GM11168 (cell line): ENCODE measurements around the gene PLCL2.
"Not testable (repeated sequence)": the region's sequence is repeated elsewhere in the genome, so short reads cannot be mapped to it uniquely, and the experiment has no call there.

Experiments used
- in situ Hi-C: fragments of 300-500 bp; cut with MboI; formaldehyde crosslinking; loops from one replicate; pipeline ENCODE4 v1.12.0; 2022; ENCODE audit warnings: low sequenced_read_pairs; ENCODE audit not compliant: unreplicated experiment

Gene PLCL2

DNA sequence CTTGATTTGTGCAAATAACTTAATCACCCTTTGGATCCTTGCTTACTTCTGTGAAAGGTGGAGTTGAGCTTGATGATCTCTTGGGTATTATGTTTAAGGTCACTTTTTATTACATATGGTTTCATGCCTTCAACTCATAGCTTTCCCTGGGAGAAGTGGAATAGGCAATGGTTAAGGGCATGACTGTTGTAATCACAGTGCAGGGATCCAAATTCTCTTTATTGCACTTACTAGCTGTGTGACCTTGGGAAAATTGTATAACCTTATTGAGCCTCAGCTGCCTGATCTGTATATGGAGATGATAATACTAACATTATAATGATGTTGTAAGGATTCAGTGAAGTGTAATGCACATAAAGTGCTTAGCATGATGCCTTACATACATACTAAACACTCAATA, 59.1 kb downstream of the PLCL2 start:
- in situ Hi-C loops, result no loop called here

GRCh38 chr3:16944356-16944755, 59.6 kb downstream of the PLCL2 start:
- in situ Hi-C loops, result no loop called here

DNA sequence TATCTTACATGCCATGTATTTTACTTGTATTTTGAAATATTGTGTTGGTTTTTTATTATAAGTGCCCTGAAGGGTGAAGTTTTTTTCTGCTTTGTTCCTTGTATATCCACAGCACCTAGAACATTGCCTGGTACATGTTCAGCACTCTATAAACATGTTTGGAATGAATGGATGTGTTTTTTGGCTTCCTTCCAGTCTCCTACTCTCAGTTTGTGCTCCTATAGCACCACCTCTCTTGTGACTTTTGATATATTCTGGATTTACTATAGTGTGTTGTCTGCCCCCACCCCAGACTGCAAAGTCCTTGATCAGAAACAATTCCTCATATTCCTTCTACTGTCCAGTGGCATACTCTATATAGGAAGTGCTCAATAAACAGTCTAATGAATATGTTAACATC, 60.6 kb downstream of the PLCL2 start:
- in situ Hi-C loops, result no loop called here

- in situ Hi-C loops, result no loop called here
Observed at GRCh38 chr3:16950282-16950681, 65.5 kb downstream of the PLCL2 start.

GRCh38 chr3:16950845-16951244, 66.1 kb downstream of the PLCL2 start:
- in situ Hi-C loops, result no loop called here

GRCh38 chr3:16957852-16958251, 73.1 kb downstream of the PLCL2 start:
- in situ Hi-C loops, result not testable (repeated sequence)

DNA sequence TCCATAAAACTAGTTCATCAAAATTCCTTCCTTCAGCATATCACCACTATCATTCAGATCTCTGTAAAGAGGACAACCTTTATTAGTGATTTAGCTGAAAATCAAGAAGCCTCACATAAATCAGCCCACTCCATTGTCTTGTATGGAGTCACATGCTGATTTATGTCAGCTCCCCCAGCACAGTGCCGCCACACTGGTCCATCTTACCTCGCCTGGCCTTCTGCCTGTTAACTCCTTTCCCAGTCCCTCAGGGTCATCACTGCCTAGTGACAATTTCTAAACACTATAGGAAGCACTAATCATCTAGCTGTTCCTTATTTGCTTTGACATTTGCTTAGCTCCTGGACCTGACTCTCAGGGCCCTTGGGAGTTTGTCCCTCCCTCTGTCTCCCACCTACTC, 75.4 kb downstream of the PLCL2 start:
- in situ Hi-C loops, result no loop called here

- in situ Hi-C loops, result no loop called here
Observed at GRCh38 chr3:16961621-16962205, 77.0 kb downstream of the PLCL2 start.

DNA sequence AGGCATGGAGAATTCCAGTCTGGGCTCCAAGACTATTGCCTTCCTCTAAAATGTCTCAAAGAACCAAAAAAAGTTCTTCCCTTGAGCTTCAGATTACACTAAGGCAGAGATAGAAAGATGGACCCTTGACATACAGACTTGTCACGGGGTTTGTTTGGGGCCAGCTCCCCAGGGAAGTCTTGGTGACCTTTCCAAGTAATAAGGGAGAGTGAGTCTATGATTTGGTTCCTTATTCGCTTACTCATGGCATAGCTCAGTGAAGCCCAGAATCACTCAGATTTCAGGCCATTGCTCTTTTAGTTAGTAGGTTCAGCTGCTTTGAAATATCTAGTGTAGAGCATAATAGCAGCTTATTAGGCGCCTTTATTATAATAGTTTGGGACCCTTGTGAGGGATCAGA, 90.3 kb downstream of the PLCL2 start:
- in situ Hi-C loops, result no loop called here

- in situ Hi-C loops, result no loop called here
Observed at GRCh38 chr3:16978234-16978920, 93.6 kb downstream of the PLCL2 start.

DNA sequence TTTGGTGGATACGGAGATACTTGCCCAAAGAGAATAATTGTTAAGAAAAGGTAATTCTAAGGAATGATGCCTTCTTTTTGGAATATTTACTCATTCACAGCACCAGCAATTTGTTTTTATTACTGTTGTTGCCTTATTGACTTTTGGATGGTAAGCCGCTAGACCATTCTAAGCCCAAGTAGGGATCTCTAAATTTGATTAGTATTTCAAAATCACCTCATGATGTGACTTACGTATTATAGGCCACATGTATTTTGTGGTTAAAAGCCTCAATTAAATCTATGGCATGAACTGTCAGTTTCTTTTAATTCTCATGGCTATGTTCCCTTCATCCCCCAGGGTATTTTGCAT, 94.1 kb downstream of the PLCL2 start:
- in situ Hi-C loops, result no loop called here

DNA sequence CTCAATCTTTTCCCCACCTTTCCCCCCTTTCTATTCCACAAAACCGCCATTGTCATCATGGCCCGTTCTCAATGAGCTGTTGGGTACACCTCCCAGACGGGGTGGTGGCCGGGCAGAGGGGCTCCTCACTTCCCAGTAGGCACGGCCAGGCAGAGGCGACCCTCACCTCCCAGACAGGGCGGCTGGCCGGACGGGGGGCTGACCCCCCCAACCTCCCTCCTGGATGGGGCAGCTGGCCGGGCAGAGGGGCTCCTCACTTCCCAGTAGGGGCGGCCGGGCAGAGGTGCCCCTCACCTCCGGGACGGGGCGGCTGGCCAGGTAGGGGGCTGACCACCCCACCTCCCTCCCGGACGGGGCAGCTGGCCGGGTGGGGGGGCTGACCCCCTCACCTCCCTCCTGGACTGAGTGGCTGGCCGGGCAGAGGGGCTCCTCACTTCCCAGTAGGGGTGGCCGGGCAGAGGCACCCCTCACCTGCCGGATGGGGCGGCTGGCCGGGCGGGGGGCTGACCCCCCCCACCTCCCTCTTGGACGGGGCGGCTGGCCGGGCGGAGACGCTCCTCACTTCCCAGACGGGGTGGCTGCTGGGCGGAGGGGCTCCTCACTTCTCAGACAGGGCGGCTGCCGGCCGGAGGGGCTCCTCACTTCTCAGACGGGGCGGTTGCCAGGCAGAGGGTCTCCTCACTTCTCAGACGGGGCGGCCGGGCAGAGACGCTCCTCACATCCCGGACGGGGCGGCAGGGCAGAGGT, 95.2 kb downstream of the PLCL2 start:
- in situ Hi-C loops, result not testable (repeated sequence)

- in situ Hi-C loops, result not testable (repeated sequence)
Observed at GRCh38 chr3:16980526-16980925, 95.8 kb downstream of the PLCL2 start.

GRCh38 chr3:16982460-16982859, 97.7 kb downstream of the PLCL2 start:
- in situ Hi-C loops, result no loop called here

- in situ Hi-C loops, result no loop called here
Observed at GRCh38 chr3:16985608-16986007, 100.9 kb downstream of the PLCL2 start.

GRCh38 chr3:16987141-16987540, 102.4 kb downstream of the PLCL2 start:
- in situ Hi-C loops, result no loop called here

DNA sequence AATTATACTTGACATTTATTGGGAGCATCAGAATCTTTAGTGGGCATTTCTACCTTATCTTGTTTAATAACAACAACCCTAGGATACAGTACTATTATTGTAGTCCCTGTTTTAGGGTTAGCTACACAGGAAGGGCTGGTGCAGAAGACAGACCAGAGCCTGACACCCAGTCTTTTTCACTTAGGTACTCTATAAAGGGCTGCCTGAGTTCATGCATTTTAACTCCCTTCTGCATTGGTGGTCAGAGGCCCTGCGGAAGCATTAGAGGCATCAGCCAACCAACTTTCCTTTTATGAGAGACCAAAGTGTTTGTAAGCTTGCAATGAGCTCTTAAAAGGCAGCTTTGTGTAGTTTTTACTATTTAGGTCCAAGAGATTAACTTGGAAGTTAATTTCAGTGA, 105.4 kb downstream of the PLCL2 start:
- in situ Hi-C loops, result no loop called here

DNA sequence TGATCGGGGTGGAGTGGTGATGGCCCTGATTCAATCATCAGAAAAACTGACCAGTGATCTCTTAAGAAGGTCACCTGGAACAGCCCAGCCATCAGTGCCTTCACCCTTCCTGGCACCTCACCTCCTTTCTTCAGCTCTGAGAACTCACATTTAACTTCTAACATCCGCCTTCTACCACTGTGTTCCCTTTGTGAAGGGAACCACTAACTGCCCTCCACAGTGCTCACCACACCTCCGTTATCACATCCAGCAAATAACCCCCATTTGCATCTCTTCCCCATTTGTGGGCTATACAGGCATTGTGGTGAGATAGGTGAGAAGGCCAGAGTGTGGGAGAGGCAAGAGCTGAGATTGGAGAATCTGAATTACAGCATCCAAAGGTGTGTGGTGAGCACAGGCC, 107.4 kb downstream of the PLCL2 start:
- in situ Hi-C loops, result no loop called here

- in situ Hi-C loops, result no loop called here
Observed at GRCh38 chr3:16993227-16993626, 108.5 kb downstream of the PLCL2 start.

DNA sequence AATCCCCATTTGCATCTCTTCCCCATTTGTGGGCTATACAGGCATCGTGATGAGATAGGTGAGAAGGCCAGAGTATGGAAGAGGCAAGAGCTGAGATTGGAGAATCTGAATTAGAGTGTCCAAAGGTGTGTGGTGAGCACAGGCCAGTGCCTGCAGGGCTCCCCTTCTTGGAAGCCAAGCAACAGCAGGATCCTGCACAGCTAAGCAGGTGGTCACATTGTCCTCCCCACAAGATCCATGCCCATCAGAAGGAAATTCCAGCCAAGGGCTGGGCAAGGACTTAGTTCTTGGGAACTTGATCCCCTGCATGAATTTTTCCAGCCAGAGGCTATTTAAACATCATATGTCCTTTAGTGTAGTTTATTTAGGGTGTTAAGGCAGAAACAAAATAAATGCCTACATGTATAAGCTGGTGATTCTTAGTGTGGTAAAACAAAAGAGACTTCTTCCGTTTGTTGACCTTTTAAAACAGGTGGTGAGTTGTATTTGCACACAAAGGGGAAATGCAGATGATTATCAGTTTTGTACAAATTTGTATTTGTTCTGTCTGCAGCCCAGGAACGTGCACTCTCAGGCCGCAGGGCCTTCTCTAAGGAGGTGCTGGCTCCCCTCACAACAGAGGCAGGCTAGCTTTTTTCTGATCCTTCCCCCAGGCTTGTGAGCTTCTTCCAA, 110.2 kb downstream of the PLCL2 start:
- in situ Hi-C loops, result no loop called here

DNA sequence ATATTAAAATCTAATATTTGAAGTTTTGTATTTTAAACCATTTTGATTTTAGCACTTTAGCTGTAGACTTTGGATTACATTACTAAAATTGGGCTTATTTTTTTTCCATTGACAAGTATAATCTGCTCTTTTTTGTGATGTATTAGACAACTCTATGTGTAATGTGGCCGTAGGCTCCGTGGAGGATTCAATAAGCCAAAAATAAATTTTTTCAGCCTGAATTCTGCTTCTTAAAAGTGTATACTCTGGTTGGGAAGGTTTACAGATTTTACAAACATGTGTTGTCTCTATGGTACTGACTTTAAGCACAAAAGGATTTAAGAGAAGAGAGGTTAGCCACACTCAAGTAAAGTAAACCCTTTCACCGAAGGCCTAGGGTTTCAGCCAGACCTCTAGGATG, 110.8 kb downstream of the PLCL2 start:
- in situ Hi-C loops, result no loop called here
